IMR-90 (cell line): ENCODE data around the gene SUPT3H. TPM values are rescaled to one million over a fixed set of nuclear protein-coding genes. Genes with fewer than 3 reads are reported as not detected.

Source experiments
- ATAC-seq: fragments of 200-7000 bp; cut with Tn5 transposase; 2 replicates; pipeline ENCODE4 v1.9.1; 2020; ENCODE audit warnings: low read depth, mild to moderate bottlenecking, moderate library complexity
- BruUV-seq: library from RNA; stranded (reverse); fragments of 400-500 nt; replicated peaks from 2 replicates; lab custom pipeline; 2021; lab: Mats Ljungman, UMichigan
- CTCF ChIA-PET: fragments of 300-600 bp; formaldehyde crosslinking; extraction: SDS; loops from one replicate; lab custom pipeline; 2021; ENCODE audit warnings: antibody characterized with exemption; lab: Yijun Ruan, JAX
- POLR2A ChIA-PET: fragments of 300-600 bp; sonication (Branson Sonifier 250); formaldehyde crosslinking; loops from one replicate; lab custom pipeline; 2022; ENCODE audit warnings: antibody characterized with exemption; ENCODE audit not compliant: unreplicated experiment; lab: Charles Lee
- DNase-seq: peaks from one replicate; pipeline ENCODE4 v3.0.0; 2013
- H2AFZ ChIP-seq: replicated peaks from 2 replicates; pipeline ENCODE3; 2013; ENCODE audit warnings: low read length, mild to moderate bottlenecking; ENCODE audit not compliant: poor library complexity
- H2AK5ac ChIP-seq: 2 replicates; pipeline ENCODE4 v1.6.1; 2013; ENCODE audit warnings: low read depth, low read length, inconsistent platforms
- H2AK9ac ChIP-seq: replicated peaks from 2 replicates; pipeline ENCODE3; 2013; ENCODE audit warnings: mild to moderate bottlenecking, low read depth, low read length, moderate library complexity; ENCODE audit not compliant: poor library complexity
- H2BK120ac ChIP-seq: 2 replicates; pipeline ENCODE4 v1.6.1; 2013; ENCODE audit warnings: low read depth, low read length, inconsistent platforms
- H2BK15ac ChIP-seq: 3 replicates; pipeline ENCODE4 v1.6.1; 2013; ENCODE audit warnings: low read depth, low read length, inconsistent platforms
- H2BK20ac ChIP-seq: 2 replicates; pipeline ENCODE4 v1.6.1; 2013; ENCODE audit warnings: low read depth, mild to moderate bottlenecking, inconsistent platforms, low read length, moderate library complexity
- H2BK5ac ChIP-seq: 2 replicates; pipeline ENCODE4 v1.6.1; 2013; ENCODE audit warnings: mild to moderate bottlenecking, low read depth, low read length, inconsistent platforms; ENCODE audit not compliant: poor library complexity, severe bottlenecking
- H3K14ac ChIP-seq: replicated peaks from 2 replicates; pipeline ENCODE4 v1.6.1; 2013; ENCODE audit warnings: low read depth, low read length, inconsistent platforms
- H3K18ac ChIP-seq: 2 replicates; pipeline ENCODE4 v1.6.1; 2013; ENCODE audit warnings: low read depth, low read length, control low read depth
- H3K23ac ChIP-seq: 2 replicates; pipeline ENCODE4 v1.6.1; 2013; ENCODE audit warnings: low read depth, low read length, inconsistent platforms
- H3K27ac ChIP-seq: 2 replicates; pipeline ENCODE4 v1.5.1; 2013; ENCODE audit warnings: mild to moderate bottlenecking, control low read depth, low read length; ENCODE audit not compliant: insufficient read depth
- H3K27me3 ChIP-seq: 2 replicates; pipeline ENCODE4 v1.6.1; 2013; ENCODE audit warnings: low read length; ENCODE audit not compliant: control insufficient read depth, insufficient read depth
- H3K36me3 ChIP-seq: 2 replicates; pipeline ENCODE4 v1.6.1; 2013; ENCODE audit warnings: low read length, mixed read lengths; ENCODE audit not compliant: control insufficient read depth, insufficient read depth
- H3K4ac ChIP-seq: 2 replicates; pipeline ENCODE4 v1.6.1; 2013; ENCODE audit warnings: low read depth, low read length, inconsistent platforms
- H3K4me1 ChIP-seq: 2 replicates; pipeline ENCODE4 v1.6.1; 2013; ENCODE audit warnings: low read length, mixed read lengths; ENCODE audit not compliant: control insufficient read depth, insufficient read depth
- H3K4me2 ChIP-seq: 2 replicates; pipeline ENCODE4 v1.6.1; 2013; ENCODE audit warnings: low read depth, mild to moderate bottlenecking, control low read depth, low read length, moderate library complexity
- H3K4me3 ChIP-seq: 2 replicates; pipeline ENCODE4 v1.5.1; 2013; ENCODE audit warnings: low read depth, mild to moderate bottlenecking, control low read depth, low read length, moderate library complexity; ENCODE audit not compliant: insufficient read depth
- H3K56ac ChIP-seq: 2 replicates; pipeline ENCODE4 v1.6.1; 2013; ENCODE audit warnings: low read length, inconsistent platforms; ENCODE audit not compliant: insufficient read depth; ENCODE audit errors: extremely low read depth
- H3K79me1 ChIP-seq, 2 experiments: 2 replicates each; pipeline ENCODE4 v1.6.1; 2013; ENCODE audit warnings: low read length in 2 of 2, inconsistent platforms in 1 of 2, low read depth in 1 of 2
- H3K9ac ChIP-seq: 2 replicates; pipeline ENCODE4 v1.6.1; 2013; ENCODE audit warnings: low read depth, low read length, control low read depth
- H3K9me1 ChIP-seq: 2 replicates; pipeline ENCODE4 v1.6.1; 2013; ENCODE audit warnings: low read length, inconsistent platforms; ENCODE audit not compliant: insufficient read depth
- H3K9me3 ChIP-seq: 2 replicates; pipeline ENCODE4 v1.6.1; 2013; ENCODE audit warnings: low read length; ENCODE audit not compliant: control insufficient read depth, insufficient read depth
- H4K20me1 ChIP-seq: 2 replicates; pipeline ENCODE4 v1.6.1; 2013; ENCODE audit warnings: low read length, inconsistent platforms; ENCODE audit not compliant: insufficient read depth
- H4K5ac ChIP-seq: 2 replicates; pipeline ENCODE4 v1.6.1; 2013; ENCODE audit warnings: mild to moderate bottlenecking, low read depth, low read length, control low read depth
- H4K8ac ChIP-seq, 2 experiments: 2 replicates each; pipeline ENCODE4 v1.6.1; 2013; ENCODE audit warnings: low read depth in 2 of 2, low read length in 2 of 2, control low read depth in 1 of 2, inconsistent platforms in 1 of 2
- H4K91ac ChIP-seq: 2 replicates; pipeline ENCODE4 v1.6.1; 2013; ENCODE audit warnings: low read depth, low read length, inconsistent platforms; ENCODE audit not compliant: insufficient read depth
- BHLHE40 ChIP-seq: fragments of 150-350 bp; IDR thresholded peaks from 2 replicates; pipeline ENCODE4 v1.6.1; 2016; ENCODE audit warnings: mild to moderate bottlenecking, low read depth, low read length
- CEBPB ChIP-seq: IDR thresholded peaks from 2 replicates; pipeline ENCODE4 v1.6.1; 2012; ENCODE audit warnings: low read depth, low read length, improper control_type of control experiment
- FOS ChIP-seq: fragments of 150-350 bp; IDR thresholded peaks from 2 replicates; pipeline ENCODE4 v1.6.1; 2016; ENCODE audit warnings: low read depth, low read length
- MXI1 ChIP-seq: IDR thresholded peaks from 2 replicates; pipeline ENCODE4 v1.6.1; 2012; ENCODE audit warnings: low read depth, mild to moderate bottlenecking, low read length, moderate library complexity, borderline replicate concordance
- USF2 ChIP-seq: fragments of 150-350 bp; IDR thresholded peaks from 2 replicates; pipeline ENCODE4 v1.6.1; 2017; ENCODE audit warnings: mild to moderate bottlenecking, antibody characterized with exemption, low read length, low read depth
- WGBS, 2 experiments: methylation state at CpG; one replicate each; pipeline versions ENCODE4 v1.1.5 to v1.1.7; 2013; ENCODE audit warnings: missing lambda C conversion rate in 2 of 2; ENCODE audit not compliant: insufficient read length in 1 of 2; ENCODE audit errors: extremely low coverage in 2 of 2; 5-methylcytosine and 5-hydroxymethylcytosine counted together
- dilution Hi-C: fragments of 300-500 bp; cut with HindIII; formaldehyde crosslinking; loops from one replicate; pipeline ENCODE4 v1.14.3; 2018; ENCODE audit warnings: low sequenced_read_pairs; ENCODE audit not compliant: unreplicated experiment
- in situ Hi-C: fragments of 300-500 bp; cut with MboI; formaldehyde crosslinking; loops from 3 replicates; pipeline ENCODE4 v1.14.3; 2019; ENCODE audit warnings: low sequenced_read_pairs, inconsistent platforms, mixed read lengths
- intact Hi-C: fragments of 100-400 bp; cut with micrococcal nuclease; formaldehyde crosslinking; loops from 2 replicates; pipeline ENCODE4 v1.10.0; 2022
- polyA plus RNA-seq, 3 experiments: library from polyadenylated mRNA; depleted of rRNA; stranded (reverse); fragments of >200 nt; gene quantifications; 2 replicates each; pipeline ENCODE4 v1.2.3, GENCODE V29; 2012; ENCODE audit warnings: low replicate concordance in 1 of 3
- total RNA-seq: library from RNA; depleted of rRNA; stranded (reverse); fragments of >200 nt; gene quantifications from 2 replicates; pipeline ENCODE4 v1.2.3, GENCODE V29; 2012
- TF ChIP-seq, protein P1 (sequence below): conservative IDR thresholded peaks from 2 replicates; pipeline ENCODE4 v1.5.1; 2012; ENCODE audit warnings: mild to moderate bottlenecking, low read depth, low read length, improper control_type of control experiment

SUPT3H gene
- total and polyA plus RNA-seq, 2 of the 4 experiments (the other 2 are of a cell fraction), result 4.5 to 5.0 TPM

DNA sequence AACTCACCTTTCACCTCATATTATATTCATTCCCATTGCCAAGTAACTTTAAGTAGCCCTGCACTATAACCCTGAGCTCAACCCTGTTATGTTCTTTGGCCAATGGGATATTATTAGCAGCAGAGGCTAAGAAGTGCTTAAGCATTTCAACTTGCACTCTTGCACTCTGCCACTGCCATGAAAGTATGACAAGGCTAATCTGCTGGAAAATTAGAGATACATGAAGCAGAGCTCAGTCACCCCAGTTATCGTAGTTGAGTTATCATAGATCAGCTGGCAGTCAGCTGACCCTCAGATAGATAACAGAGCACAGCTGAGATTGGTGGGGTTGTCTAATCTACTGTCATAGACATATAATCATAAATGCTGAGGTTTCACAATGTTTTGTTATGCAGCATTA, 259.0 kb downstream of the SUPT3H start:
- Histone ChIP-seq H3K14ac (no peak overlapping the region), H3K56ac (no peak overlapping the region), H2AFZ (no peak overlapping the region), H2BK5ac (no peak overlapping the region), H3K4me2 (no peak overlapping the region), H4K8ac (no peak overlapping the region), H3K79me1 (no peaks in the 10 kb centered on the region; a peak in 1 of 4 replicates), H2BK120ac (no peak overlapping the region), H2AK9ac (no peak overlapping the region), H3K9me1 (no peaks in the 10 kb centered on the region), H3K9me3 (no peaks in the 10 kb centered on the region), H4K91ac (no peak overlapping the region), H3K4ac (no peak overlapping the region), H2AK5ac (no peak overlapping the region), H3K23ac (no peak overlapping the region), H3K36me3 (no peaks in the 10 kb centered on the region), H3K18ac (no peak overlapping the region), H4K5ac (no peak overlapping the region), H3K4me1 (no peaks in the 10 kb centered on the region), H4K20me1 (no peaks in the 10 kb centered on the region), H3K27ac (no peak overlapping the region), H2BK20ac (no peak overlapping the region), H3K4me3 (no peak overlapping the region), H2BK15ac (no peak overlapping the region), H3K9ac (no peak overlapping the region), H3K27me3 (no peaks in the 10 kb centered on the region)
- WGBS, 2 experiments, result no CpG with 5 or more reads among the region's 1 CpG
- dilution Hi-C loops, result no loop called here
- CTCF ChIA-PET, result no interaction called here
- no TSS peak for BruUV-seq
- TF ChIP-seq, protein P1, sequence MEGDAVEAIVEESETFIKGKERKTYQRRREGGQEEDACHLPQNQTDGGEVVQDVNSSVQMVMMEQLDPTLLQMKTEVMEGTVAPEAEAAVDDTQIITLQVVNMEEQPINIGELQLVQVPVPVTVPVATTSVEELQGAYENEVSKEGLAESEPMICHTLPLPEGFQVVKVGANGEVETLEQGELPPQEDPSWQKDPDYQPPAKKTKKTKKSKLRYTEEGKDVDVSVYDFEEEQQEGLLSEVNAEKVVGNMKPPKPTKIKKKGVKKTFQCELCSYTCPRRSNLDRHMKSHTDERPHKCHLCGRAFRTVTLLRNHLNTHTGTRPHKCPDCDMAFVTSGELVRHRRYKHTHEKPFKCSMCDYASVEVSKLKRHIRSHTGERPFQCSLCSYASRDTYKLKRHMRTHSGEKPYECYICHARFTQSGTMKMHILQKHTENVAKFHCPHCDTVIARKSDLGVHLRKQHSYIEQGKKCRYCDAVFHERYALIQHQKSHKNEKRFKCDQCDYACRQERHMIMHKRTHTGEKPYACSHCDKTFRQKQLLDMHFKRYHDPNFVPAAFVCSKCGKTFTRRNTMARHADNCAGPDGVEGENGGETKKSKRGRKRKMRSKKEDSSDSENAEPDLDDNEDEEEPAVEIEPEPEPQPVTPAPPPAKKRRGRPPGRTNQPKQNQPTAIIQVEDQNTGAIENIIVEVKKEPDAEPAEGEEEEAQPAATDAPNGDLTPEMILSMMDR, result no peak
- TF ChIP-seq USF2 (no peak), FOS (no peak), MXI1 (no peak), CEBPB (no peak), BHLHE40 (no peak)
- POLR2A ChIA-PET, result no interaction called here
- no peak for ATAC-seq
- no peak for DNase-seq
- in situ Hi-C loops, result no loop called here
- intact Hi-C loops, result no loop called here
